ENCODE data around the gene NEU4.
"Not testable (repeated sequence)": the region's sequence is repeated elsewhere in the genome, so short reads cannot be mapped to it uniquely, and the experiment has no call there.

Gene NEU4

DNA sequence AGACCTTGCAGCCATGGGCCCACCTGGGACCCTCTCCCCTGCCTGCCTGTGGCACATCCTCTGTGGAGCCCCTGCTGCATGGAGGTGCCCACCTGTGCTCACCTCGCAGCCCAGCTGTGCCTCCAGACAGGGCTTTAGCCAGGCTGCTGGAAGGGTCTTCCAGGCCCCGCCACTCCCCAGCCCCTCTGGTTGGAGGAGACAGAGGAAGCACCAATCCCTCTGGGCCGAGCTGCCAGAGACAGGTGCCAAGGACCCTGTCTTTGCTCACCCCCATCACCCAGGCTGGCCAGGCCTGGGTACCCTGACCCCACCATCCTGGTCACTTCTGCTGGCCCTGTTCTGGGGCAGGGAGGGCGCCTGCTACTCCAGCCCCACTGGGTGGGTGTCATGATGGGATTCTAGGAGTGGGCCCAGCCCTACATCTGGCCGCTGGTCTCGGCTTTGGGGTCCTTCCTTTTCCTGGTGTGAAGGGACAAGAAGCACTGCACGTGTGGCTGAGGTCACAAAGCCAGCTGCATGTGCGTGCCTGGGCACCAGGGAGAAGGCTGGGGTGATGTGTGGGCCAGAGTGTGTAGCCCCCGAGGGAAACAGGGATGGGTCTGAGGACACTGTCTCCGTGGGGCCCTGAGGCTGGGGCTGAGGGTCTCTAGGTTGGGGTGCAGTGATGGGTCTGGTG is 9.3 kb upstream of the NEU4 start:
- ATAC-seq (no peak), DNase-seq (peak; percentile 2)

DNA sequence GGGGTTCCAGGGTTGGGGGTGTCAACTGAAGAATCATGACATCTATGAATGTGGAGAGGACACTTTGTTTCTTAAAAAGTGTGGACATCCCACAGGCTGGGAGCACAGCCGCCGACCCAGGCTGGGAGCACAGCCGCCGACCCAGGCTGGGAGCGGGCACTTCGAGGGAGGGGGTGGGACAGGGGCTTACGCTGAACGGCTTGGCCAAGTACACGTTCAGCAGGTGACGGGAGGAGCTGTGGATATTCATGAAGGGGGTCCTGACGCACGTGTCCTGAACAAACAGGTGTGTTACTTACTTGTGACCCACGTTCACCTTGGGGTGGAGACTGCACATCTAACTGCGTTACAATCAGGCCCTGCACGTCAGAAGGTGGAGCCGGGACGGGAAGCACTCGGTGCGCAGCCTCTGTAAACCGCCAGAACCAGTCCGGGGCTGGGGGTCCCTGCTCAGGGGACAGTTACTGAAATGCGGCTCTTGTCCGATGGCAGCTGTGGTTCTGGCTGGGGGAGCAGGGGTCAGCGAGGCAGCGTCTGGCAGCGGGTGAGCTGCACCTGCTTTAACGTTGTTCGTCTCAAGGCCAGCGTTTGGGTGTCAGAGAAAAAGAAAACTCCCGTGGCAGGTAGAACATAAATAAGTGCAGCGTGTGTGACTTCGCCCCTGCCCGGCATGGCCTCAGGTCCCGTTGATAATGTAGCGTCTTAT is 8.6 kb upstream of the NEU4 start:
- ATAC-seq, DNase-seq: not testable (repeated sequence)

GRCh38 chr2:241801611-241802420 is 7.2 kb upstream of the NEU4 start:
- DNase-seq (no peak), ATAC-seq (no peak)

DNA sequence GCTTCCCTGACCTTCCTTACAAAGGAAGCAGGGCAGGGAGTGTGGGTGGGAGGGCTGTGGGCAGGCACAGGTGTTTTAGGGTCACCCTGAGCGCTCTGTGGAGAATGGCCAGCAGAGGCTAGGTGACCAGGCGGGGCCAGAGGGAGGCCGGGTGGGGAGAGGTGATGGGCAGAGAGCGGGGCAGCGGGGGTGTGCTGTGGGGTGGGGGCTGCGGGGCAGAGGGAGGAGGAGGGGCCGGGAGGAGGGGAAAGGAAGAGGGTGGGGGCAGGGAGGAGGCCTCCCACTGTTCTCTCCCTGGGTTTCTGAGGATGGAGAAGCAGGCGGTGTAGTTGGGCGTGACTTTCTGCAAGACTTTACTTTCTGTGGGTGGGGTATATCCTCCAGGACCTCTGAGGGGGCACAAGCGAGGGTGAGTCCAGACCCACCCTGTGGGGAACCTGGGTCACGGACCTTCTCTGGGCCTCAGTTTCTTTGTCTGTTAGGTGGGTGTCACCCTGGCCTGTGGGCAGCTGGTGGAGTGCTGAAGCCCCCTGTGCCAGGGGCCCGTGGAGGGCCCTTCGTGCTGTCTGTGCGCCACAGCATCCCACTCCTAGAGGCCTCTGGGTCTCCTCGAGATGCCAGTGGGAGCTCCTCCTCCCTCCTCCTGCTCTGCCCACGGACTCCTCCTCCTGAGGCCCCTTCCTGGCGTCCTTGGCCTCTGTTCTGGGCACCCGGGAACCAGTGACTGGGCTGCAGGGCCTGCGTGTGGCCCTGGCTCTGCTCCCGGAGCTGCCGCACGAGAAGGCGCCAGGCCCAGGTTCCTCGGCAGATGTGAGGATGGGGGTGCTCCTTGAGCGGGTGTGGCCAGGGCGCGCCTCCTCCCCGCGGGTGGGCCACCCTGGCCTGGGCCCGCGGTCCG is 6.3 kb upstream of the NEU4 start:
- DNase-seq: no peak
- ATAC-seq: no peak

- DNase-seq: peak; percentile 71
- ATAC-seq: peak; percentile 72
Observed at GRCh38 chr2:241803387-241804325, 5.3 kb upstream of the NEU4 start.

- DNase-seq (peak; percentile 43), ATAC-seq (peak; percentile 21)
Observed at GRCh38 chr2:241804326-241805229, 4.4 kb upstream of the NEU4 start.

- not testable (repeated sequence) for ATAC-seq, DNase-seq
Observed at GRCh38 chr2:241806217-241806616, 2.8 kb upstream of the NEU4 start.

DNA sequence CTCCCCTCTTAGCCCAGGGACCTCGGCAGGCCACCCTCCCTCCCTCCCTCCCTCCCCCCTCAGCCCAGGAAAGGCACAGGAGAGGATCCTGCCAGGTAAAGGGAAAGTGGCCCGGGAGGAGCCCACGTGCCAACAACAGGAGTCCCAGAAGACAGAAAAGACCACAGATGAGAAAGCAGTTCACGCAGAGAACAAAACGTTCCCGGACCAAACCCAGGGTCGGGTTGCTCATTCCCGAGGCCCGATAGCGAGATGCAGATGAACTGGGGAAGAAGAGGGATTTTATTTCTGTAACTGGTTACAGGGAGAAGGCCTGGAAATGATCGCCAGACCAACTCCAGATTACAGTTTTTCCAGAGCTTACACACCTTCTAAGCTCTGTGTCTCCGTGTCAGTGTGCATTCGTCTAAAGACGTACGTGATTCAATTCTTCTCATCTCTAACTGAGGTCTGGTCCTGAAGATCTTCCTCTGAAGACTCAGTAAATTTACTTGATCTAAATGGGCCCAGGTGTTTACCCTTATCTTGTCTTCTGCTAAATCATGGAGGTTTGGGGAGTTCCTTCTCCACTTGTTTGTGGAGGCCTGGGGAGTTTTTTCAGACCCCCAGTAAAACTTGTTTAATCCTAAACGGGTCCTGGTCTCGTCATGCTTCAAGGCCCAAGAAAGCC is 807 bp upstream of the NEU4 start:
- DNase-seq (no peak), ATAC-seq (no peak)

- ATAC-seq (no peak), DNase-seq (no peak)
Observed at GRCh38 chr2:241809383-241810306, 652 bp downstream of the NEU4 start.

- ATAC-seq (no peak), DNase-seq (no peak)
Observed at GRCh38 chr2:241810307-241811200, 1.6 kb downstream of the NEU4 start.

DNA sequence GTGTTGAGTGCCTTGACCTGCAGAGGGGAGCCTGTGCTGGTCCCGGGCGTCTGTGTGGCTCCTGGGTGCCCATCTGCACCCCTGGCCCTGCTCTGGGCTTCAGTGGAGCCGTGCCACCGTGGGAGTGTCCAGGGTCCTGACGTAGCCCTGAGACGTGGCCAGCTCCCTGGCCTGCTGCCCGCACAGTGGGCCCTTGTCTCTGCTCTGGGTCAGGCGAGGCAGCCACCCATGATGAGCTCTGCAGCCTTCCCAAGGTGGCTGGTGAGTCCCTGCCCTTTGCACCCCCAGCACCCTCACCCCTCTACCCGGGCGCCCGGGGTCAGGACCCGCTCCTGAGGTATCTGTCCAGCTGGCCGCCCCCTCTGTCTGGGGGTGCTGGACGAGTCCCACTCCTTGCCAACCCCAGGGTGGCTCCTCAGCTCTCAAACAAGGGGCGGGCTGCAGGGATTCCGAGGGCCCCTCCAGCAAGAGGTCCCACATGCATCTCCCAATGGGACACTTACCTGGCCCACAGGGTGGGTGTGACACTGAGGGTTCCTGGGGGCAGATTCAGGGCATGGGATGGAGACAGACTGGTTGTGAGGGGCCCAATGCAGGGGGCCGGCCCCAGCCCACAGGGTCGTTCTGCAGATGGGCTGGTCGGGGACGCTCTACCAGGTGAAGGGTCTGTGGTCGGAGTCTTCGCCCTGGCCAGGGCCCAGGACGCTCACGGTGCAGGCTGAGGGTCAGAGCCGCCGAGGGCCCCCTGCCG is 2.4 kb downstream of the NEU4 start:
- no peak for ATAC-seq
- no peak for DNase-seq

DNA sequence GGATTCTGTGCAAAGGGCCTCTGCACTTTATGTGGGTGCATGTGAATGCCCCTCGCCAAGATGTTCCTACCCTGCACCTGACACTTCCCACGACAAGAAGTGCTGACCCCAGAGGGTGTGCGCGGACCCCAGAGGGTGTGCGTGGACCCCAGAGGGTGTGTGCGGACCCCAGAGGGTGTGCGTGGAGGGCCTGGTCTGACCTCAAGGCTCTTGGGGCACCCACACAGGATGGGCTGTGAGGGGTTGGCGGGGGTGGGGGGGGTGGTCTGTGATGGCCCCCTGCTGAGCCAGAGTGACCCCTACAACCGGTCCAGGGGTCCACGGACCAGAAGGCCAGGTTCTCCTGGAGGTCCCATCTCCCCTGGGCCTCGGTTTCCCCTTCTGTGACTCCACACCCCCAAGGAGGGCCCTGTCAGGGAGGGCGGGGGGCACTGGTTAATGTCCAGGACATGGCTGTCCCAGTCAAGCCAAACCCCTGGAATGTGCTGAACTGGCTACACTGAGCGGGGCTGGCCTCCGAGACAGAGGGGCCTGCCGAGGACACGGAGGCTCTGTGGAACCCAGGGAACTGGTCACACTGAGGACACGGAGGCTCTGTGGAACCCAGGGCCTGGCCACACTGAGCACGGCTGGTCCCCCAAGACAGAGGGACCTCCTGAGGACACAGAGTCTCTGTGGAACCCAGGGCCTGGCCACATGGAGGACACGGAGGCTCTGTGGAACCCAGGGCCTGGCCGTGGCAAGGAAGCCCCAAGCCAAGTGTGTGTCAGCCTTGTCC is 3.1 kb downstream of the NEU4 start:
- DNase-seq: no peak
- no peak for ATAC-seq

GRCh38 chr2:241812730-241813643 is 4.0 kb downstream of the NEU4 start:
- peak; percentile 5 for DNase-seq

DNA sequence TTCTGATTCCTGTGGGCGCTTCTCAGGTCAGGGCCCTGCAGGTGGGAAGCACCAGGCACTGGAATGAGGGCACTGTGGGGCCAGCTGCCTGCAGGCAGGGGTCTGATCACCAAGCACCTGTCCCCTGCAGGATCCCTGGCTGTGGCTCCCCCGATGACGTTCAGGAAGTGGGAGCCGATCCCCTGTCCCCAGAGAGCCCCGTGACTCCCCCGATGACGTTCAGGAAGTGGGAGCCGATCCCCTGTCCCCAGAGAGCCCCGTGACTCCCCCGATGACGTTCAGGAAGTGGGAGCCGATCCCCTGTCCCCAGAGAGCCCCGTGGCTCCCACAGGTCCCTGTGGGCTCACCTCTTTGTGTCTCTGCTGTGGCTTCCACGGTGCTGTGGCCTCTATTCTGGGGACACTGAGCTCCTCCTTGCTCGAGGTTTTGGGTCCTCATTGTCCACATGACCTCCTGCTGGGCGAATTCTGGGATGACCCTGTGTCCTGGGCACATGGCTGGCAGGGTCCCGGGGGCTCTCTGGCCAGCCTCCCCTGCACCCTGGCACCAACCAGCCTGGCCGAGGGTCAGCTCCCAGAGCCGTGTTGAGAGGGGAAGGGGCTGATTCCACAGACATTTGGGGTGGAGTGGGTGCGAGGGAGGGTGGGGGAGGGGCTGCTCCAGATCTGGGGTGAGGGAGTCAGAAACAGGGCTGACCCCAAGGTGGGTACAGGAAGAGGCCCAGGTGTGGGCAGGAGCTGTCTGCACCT is 4.8 kb downstream of the NEU4 start:
- DNase-seq (no peak), ATAC-seq (peak; percentile 78)

More at GRCh38 chr2:241812730-241813643, 4.0 kb downstream of the NEU4 start:
- ATAC-seq: no peak
